Stimulated activated naive CD8-positive, alpha-beta T cell treated with anti-CD3 and anti-CD28 coated beads, Interleukin-15, Interleukin-2, amounts not matched to agents 100 ng/mL and 50 ng/mL, for 24 hours (primary cell): ENCODE measurements around the gene SIN3B.

ENCODE experiments used
- H3K27ac Mint-ChIP-seq: one replicate; pipeline ENCODE4 v1.8.0; 2021; ENCODE audit warnings: mild to moderate bottlenecking, mixed read lengths
- H3K27me3 Mint-ChIP-seq: one replicate; pipeline ENCODE4 v1.8.0; 2021; ENCODE audit warnings: mixed read lengths
- H3K36me3 Mint-ChIP-seq: one replicate; pipeline ENCODE4 v1.8.0; 2021; ENCODE audit warnings: low read depth, mixed read lengths
- H3K4me1 Mint-ChIP-seq: one replicate; pipeline ENCODE4 v1.8.0; 2021; ENCODE audit warnings: low read depth, mixed read lengths
- H3K4me3 Mint-ChIP-seq: one replicate; pipeline ENCODE4 v1.8.0; 2021; ENCODE audit warnings: mild to moderate bottlenecking, mixed read lengths
- H3K9me3 Mint-ChIP-seq: one replicate; pipeline ENCODE4 v1.8.0; 2021; ENCODE audit warnings: mixed read lengths

Gene SIN3B

DNA sequence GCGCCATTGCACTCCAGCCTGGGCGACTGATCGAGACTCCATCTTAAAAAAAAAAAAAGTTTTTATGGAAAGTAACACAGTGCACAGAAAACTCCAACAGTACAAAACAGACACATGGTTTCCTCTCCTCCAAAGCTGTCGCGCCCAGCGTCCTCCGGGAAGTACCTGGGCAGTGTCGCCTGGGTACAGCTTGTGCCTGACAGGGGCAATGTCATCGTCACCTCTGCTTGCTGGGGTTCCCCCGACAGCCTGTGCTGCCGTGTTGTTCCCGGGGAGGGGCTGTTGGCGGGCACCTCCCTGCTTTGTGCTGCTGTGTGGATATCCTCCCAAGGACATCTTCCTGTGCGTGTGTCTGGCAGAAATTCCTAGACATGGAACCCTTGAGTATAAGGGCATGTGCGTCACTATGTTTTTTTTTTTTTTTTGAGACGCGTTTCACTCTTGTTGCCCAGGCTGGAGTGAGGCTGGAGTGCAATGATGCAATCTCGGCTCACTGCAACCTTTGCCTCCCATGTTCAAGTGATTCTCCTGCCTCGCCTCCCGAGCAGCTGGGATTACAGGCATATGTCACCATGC lies 57.2 kb downstream of the SIN3B start:
- Mint-ChIP-seq H3K27ac (no peak overlapping the region), H3K4me1 (peaks cover 9% of the 10 kb centered on the region), H3K36me3 (peaks cover 13% of the 10 kb centered on the region), H3K4me3 (no peak overlapping the region), H3K9me3 (peaks cover 11% of the 10 kb centered on the region), H3K27me3 (no peaks in the 10 kb centered on the region)

DNA sequence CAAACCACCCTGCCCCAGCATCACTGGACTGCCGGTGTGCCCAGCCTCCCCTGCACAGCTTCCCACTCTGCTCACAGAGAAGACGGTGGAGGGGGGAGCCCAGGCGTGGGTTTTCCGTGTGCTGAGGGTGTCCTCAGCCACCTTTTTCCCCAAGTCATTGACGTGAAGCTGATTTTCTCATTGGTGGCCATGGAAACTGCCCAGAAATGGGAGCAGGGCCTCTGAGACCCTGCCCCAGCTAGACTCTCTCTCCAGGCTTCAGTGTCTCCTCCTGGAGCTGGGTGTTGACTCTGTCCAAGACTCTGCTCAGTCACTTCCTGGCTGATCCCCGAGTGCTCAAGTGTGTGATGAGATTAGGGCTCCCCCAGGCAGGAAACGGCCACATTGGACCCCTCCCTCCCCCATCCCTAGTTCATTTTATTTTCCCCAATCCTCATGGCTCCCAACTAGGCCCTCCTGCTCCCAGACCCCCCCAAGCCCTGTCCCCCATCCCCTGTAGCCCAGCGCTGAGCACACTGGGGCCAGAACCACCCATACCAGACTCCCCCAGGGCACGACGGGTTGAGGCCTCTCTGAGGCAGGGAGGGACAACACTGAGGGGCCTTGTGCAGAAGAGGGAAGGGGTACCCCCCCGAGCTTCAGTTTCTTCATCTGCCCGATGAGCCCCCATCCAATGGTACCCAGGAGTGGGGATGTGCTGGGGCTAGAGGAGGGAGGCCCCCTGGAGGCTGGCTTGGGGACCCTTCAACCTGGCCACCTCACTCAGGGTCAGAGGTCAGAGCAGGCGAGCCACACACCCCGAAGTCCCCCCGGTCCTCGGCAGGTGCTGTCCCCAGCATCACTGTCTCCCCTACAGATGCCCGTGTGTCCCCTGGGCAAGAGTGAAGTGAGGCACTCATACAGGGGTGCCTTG lies 58.4 kb downstream of the SIN3B start:
- H3K4me1 Mint-ChIP-seq = peaks cover 9% of the 10 kb centered on the region
- H3K27me3 Mint-ChIP-seq = no peaks in the 10 kb centered on the region
- peaks cover 4% of the 10 kb centered on the region for H3K9me3 Mint-ChIP-seq
- no peak overlapping the region for H3K4me3 Mint-ChIP-seq
- H3K36me3 Mint-ChIP-seq = peaks cover 5% of the 10 kb centered on the region
- H3K27ac Mint-ChIP-seq = no peak overlapping the region

- Mint-ChIP-seq H3K27me3 (no peaks in the 10 kb centered on the region), H3K4me3 (no peak within 1 kb of the TSS), H3K9me3 (no peaks in the 10 kb centered on the region), H3K4me1 (peaks cover 13% of the 10 kb centered on the region), H3K36me3 (no peaks in the 10 kb centered on the region), H3K27ac (peak within 1 kb of the TSS; percentile 40)
These were observed 59.6 kb downstream of the SIN3B start, which contains the start of gene F2RL3 for GRCh38 chr19:16888629-16889365. TSS of gene F2RL3 (plus strand) at chr19:16888999. CDS start at chr19:16889190, 191 bp downstream.

GRCh38 chr19:16889366-16889882 lies 60.2 kb downstream of the SIN3B start:
- H3K27ac Mint-ChIP-seq = no peak overlapping the region
- H3K4me1 Mint-ChIP-seq = peaks cover 13% of the 10 kb centered on the region
- no peak overlapping the region for H3K4me3 Mint-ChIP-seq
- H3K9me3 Mint-ChIP-seq = no peaks in the 10 kb centered on the region
- H3K27me3 Mint-ChIP-seq = no peaks in the 10 kb centered on the region
- no peaks in the 10 kb centered on the region for H3K36me3 Mint-ChIP-seq

DNA sequence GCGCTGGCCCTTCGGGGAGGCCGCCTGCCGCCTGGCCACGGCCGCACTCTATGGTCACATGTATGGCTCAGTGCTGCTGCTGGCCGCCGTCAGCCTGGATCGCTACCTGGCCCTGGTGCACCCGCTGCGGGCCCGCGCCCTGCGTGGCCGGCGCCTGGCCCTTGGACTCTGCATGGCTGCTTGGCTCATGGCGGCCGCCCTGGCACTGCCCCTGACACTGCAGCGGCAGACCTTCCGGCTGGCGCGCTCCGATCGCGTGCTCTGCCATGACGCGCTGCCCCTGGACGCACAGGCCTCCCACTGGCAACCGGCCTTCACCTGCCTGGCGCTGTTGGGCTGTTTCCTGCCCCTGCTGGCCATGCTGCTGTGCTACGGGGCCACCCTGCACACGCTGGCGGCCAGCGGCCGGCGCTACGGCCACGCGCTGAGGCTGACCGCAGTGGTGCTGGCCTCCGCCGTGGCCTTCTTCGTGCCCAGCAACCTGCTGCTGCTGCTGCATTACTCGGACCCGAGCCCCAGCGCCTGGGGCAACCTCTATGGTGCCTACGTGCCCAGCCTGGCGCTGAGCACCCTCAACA lies 60.8 kb downstream of the SIN3B start:
- no peak overlapping the region for H3K4me3 Mint-ChIP-seq
- H3K36me3 Mint-ChIP-seq = no peaks in the 10 kb centered on the region
- no peak overlapping the region for H3K27ac Mint-ChIP-seq
- H3K27me3 Mint-ChIP-seq = no peaks in the 10 kb centered on the region
- H3K9me3 Mint-ChIP-seq = no peaks in the 10 kb centered on the region
- peaks cover 13% of the 10 kb centered on the region for H3K4me1 Mint-ChIP-seq

DNA sequence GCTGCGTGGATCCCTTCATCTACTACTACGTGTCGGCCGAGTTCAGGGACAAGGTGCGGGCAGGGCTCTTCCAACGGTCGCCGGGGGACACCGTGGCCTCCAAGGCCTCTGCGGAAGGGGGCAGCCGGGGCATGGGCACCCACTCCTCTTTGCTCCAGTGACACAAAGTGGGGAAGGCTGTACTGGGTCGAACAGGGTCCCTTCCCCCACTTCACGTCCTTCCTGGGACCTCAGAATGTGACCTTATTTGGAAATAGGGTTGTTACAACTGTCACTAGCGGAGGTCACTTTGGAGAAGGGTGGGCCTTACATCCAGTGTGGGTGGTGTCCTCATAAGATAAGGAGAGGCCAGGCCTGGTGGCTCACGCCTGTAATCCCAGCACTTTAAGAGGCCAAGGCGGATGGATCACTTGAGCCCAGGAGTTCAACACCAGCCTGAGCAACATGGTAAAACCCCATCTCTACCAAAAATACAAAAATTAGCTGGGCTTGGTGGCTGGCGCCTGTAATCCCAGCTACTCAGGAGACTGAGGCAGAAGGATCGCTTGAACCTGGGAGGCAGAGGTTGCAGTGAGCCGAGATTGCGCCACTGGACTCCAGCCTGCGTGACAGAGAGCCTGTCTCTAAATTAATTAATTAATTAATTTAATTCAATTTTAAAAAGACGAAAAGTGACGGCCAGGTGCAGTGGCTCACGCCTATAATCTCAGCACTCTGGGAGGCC lies 61.4 kb downstream of the SIN3B start:
- peaks cover 17% of the 10 kb centered on the region for H3K4me1 Mint-ChIP-seq
- no peaks in the 10 kb centered on the region for H3K9me3 Mint-ChIP-seq
- no peak overlapping the region for H3K4me3 Mint-ChIP-seq
- peaks cover 5% of the 10 kb centered on the region for H3K27me3 Mint-ChIP-seq
- H3K27ac Mint-ChIP-seq = no peak overlapping the region
- no peaks in the 10 kb centered on the region for H3K36me3 Mint-ChIP-seq

GRCh38 chr19:16891696-16892382 lies 62.6 kb downstream of the SIN3B start:
- no peak overlapping the region for H3K4me3 Mint-ChIP-seq
- no peak overlapping the region for H3K27ac Mint-ChIP-seq
- no peaks in the 10 kb centered on the region for H3K36me3 Mint-ChIP-seq
- peaks cover 6% of the 10 kb centered on the region for H3K27me3 Mint-ChIP-seq
- H3K4me1 Mint-ChIP-seq = peaks cover 17% of the 10 kb centered on the region
- no peaks in the 10 kb centered on the region for H3K9me3 Mint-ChIP-seq

DNA sequence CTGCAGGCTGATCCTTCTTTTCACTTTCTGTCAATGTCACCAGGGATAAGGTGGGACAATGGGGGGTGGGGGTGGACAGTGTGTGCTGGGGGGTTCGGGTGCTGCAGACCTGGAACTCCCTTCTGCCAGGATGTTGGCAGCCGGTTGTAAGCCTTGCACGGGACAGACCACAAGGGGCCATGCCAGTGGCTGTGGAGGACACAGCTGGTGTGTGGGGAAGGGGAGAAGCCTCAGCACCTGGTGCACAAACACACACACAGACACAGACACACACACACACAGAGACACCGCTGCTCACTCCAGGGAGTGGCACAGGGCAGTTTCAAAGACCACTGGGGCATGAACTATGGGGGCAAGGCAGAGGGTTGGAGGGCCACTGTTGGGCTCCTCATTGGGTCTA lies 63.2 kb downstream of the SIN3B start:
- Mint-ChIP-seq H3K27ac (no peak overlapping the region), H3K4me3 (no peak overlapping the region), H3K27me3 (peaks cover 6% of the 10 kb centered on the region), H3K4me1 (peaks cover 17% of the 10 kb centered on the region), H3K9me3 (no peaks in the 10 kb centered on the region), H3K36me3 (no peaks in the 10 kb centered on the region)

GRCh38 chr19:16892868-16893685 lies 63.9 kb downstream of the SIN3B start:
- Mint-ChIP-seq H3K4me3 (no peak overlapping the region), H3K27ac (no peak overlapping the region), H3K9me3 (no peaks in the 10 kb centered on the region), H3K36me3 (no peaks in the 10 kb centered on the region), H3K4me1 (peaks cover 18% of the 10 kb centered on the region), H3K27me3 (peaks cover 7% of the 10 kb centered on the region)

DNA sequence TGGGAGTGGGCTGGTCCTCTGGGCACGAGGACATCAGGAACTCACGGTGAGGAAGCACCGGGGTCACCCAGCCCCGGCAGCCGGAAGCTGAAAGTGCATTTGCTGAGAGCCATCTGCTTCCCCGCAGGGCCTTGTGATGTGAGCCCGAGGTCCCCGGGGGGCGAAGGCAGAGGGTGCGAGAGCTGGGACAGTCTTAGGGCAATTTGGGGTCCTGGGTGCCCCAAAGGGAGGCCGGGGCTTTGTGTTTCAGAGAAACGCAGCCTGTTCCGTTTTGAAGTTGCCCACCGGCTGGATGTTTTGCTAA lies 64.4 kb downstream of the SIN3B start:
- Mint-ChIP-seq H3K36me3 (no peaks in the 10 kb centered on the region), H3K9me3 (no peaks in the 10 kb centered on the region), H3K4me1 (peaks cover 21% of the 10 kb centered on the region), H3K4me3 (no peak overlapping the region), H3K27ac (no peak overlapping the region), H3K27me3 (peaks cover 13% of the 10 kb centered on the region)

- Mint-ChIP-seq H3K4me3 (no peak overlapping the region), H3K27me3 (peaks cover 16% of the 10 kb centered on the region), H3K9me3 (no peaks in the 10 kb centered on the region), H3K4me1 (peaks cover 19% of the 10 kb centered on the region), H3K27ac (no peak overlapping the region), H3K36me3 (no peaks in the 10 kb centered on the region)
These were observed 64.9 kb downstream of the SIN3B start for GRCh38 chr19:16894080-16894479.

- Mint-ChIP-seq H3K4me3 (peak overlapping the region; percentile 10), H3K9me3 (no peaks in the 10 kb centered on the region), H3K27ac (no peak overlapping the region), H3K4me1 (peaks cover 22% of the 10 kb centered on the region), H3K36me3 (no peaks in the 10 kb centered on the region), H3K27me3 (peaks cover 16% of the 10 kb centered on the region)
These were observed 66.4 kb downstream of the SIN3B start for GRCh38 chr19:16895467-16896145.
